ENCODE measurements around the gene LATS1. TPM values are rescaled to one million over a fixed set of nuclear protein-coding genes. Genes with fewer than 3 reads are reported as not detected.
"Not testable (repeated sequence)": the region's sequence is repeated elsewhere in the genome, so short reads cannot be mapped to it uniquely, and the experiment has no call there.

The LATS1 gene
- total RNA-seq, 1 donor from 2014 or later: 27.9 TPM

- peaks cover 5% of the 10 kb centered on the region for H3K36me3 ChIP-seq (ENCODE audit: insufficient read depth, low read length)
- FAIRE-seq: no peak
- Mint-ChIP-seq H3K4me1 (ENCODE audit: low read depth, unreplicated experiment) (peaks cover 5% of the 10 kb centered on the region), H3K27ac (ENCODE audit: unreplicated experiment) (peak within 1 kb of the TSS; percentile 69), H3K27me3 (ENCODE audit: low read depth, unreplicated experiment) (no peaks in the 10 kb centered on the region), H3K36me3 (ENCODE audit: low read depth, unreplicated experiment) (peaks cover 2% of the 10 kb centered on the region), H3K9me3 (ENCODE audit: unreplicated experiment) (no peaks in the 10 kb centered on the region), H3K4me3 (ENCODE audit: unreplicated experiment) (peak within 1 kb of the TSS; percentile 97)
- H3K27ac ChIP-seq (ENCODE audit: low read depth, low read length): peak within 1 kb of the TSS; percentile 73
- peaks cover 13% of the 10 kb centered on the region for H4K20me1 ChIP-seq (ENCODE audit: insufficient read depth, low read length)
- DNase-seq (ENCODE audit: low read depth): peak; percentile 93
- peak within 1 kb of the TSS; percentile 87 for H2AFZ ChIP-seq (ENCODE audit: low read depth, low read length)
- no peaks in the 10 kb centered on the region for H3K9me3 ChIP-seq (ENCODE audit: insufficient read depth, low read depth, low read length)
- peaks cover 9% of the 10 kb centered on the region for H3K4me1 ChIP-seq (ENCODE audit: insufficient read depth, low read length)
- TF ChIP-seq EZH2 (IDR thresholded peaks at IDR 0.05; ENCODE audit: insufficient read depth, low read length): no peak
- TF ChIP-seq CTCF (IDR thresholded peaks at IDR 0.05; ENCODE audit: insufficient read depth, low read depth, low read length): peak; percentile 35
- peak within 1 kb of the TSS; percentile 97 for H3K4me3 ChIP-seq (ENCODE audit: insufficient read depth, low read depth, low read length)
- H3K4me2 ChIP-seq (ENCODE audit: low read length): peak within 1 kb of the TSS; percentile 91
- peak within 1 kb of the TSS; percentile 95 for H3K9ac ChIP-seq (ENCODE audit: low read length)
- no peaks in the 10 kb centered on the region for H3K27me3 ChIP-seq (ENCODE audit: insufficient read depth, low read length)
- H3K79me2 ChIP-seq (ENCODE audit: insufficient read depth, low read length): peaks cover 43% of the 10 kb centered on the region
Measured at GRCh38 chr6:149746147-149746946, 28.4 kb upstream of the LATS1 start, which contains the start of gene NUP43. Gene NUP43, minus strand, starts transcription at chr6:149746529. Its CDS starts 34 bp downstream, at chr6:149746495.

DNA sequence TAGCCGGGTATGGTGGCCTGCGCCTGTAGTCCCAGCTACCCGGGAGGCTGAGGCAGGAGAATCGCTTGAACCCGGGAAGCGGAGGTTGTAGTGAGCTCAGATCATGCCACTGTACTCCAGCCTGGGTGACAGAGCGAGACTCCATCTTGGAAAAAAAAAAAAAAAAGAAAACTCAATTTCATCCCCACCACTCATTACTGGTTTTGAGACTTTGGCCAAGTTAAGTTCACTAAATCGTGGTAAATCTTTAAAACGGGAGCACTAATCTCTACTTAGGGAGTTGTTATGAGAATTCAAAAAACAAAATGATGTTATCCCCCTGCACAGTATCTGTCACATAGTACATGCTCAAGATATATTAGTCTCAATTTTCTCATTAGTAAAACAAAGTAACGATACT, 27.4 kb upstream of the LATS1 start:
- Histone ChIP-seq H3K4me2 (ENCODE audit: low read length) (peak overlapping the region; percentile 91), H3K9ac (ENCODE audit: low read length) (peak overlapping the region; percentile 95), H3K4me3 (ENCODE audit: insufficient read depth, low read depth, low read length) (peak overlapping the region; percentile 97), H3K79me2 (ENCODE audit: insufficient read depth, low read length) (peaks cover 32% of the 10 kb centered on the region)
- H3K4me3 Mint-ChIP-seq (ENCODE audit: unreplicated experiment): peak overlapping the region; percentile 97
- not testable (repeated sequence) for H3K36me3 Mint-ChIP-seq (ENCODE audit: low read depth, unreplicated experiment); H3K9me3 Mint-ChIP-seq (ENCODE audit: unreplicated experiment); H3K4me1 Mint-ChIP-seq (ENCODE audit: low read depth, unreplicated experiment); H3K27ac Mint-ChIP-seq (ENCODE audit: unreplicated experiment); H4K20me1 ChIP-seq (ENCODE audit: insufficient read depth, low read length); H3K9me3 ChIP-seq (ENCODE audit: insufficient read depth, low read depth, low read length); H2AFZ ChIP-seq (ENCODE audit: low read depth, low read length); H3K27me3 Mint-ChIP-seq (ENCODE audit: low read depth, unreplicated experiment); H3K4me1 ChIP-seq (ENCODE audit: insufficient read depth, low read length); DNase-seq (ENCODE audit: low read depth); H3K27ac ChIP-seq (ENCODE audit: low read depth, low read length); H3K27me3 ChIP-seq (ENCODE audit: insufficient read depth, low read length); H3K36me3 ChIP-seq (ENCODE audit: insufficient read depth, low read length); FAIRE-seq

- Histone ChIP-seq H3K27me3 (ENCODE audit: insufficient read depth, low read length) (no peaks in the 10 kb centered on the region), H2AFZ (ENCODE audit: low read depth, low read length) (no peak overlapping the region), H3K79me2 (ENCODE audit: insufficient read depth, low read length) (no peaks in the 10 kb centered on the region), H3K4me2 (ENCODE audit: low read length) (no peak overlapping the region), H3K36me3 (ENCODE audit: insufficient read depth, low read length) (peaks cover 33% of the 10 kb centered on the region), H3K27ac (ENCODE audit: low read depth, low read length) (no peak overlapping the region), H3K9ac (ENCODE audit: low read length) (no peak overlapping the region), H4K20me1 (ENCODE audit: insufficient read depth, low read length) (no peaks in the 10 kb centered on the region), H3K4me1 (ENCODE audit: insufficient read depth, low read length) (no peaks in the 10 kb centered on the region), H3K9me3 (ENCODE audit: insufficient read depth, low read depth, low read length) (no peaks in the 10 kb centered on the region), H3K4me3 (ENCODE audit: insufficient read depth, low read depth, low read length) (no peak overlapping the region)
- no peaks in the 10 kb centered on the region for H3K27me3 Mint-ChIP-seq (ENCODE audit: low read depth, unreplicated experiment)
- H3K36me3 Mint-ChIP-seq (ENCODE audit: low read depth, unreplicated experiment): peaks cover 7% of the 10 kb centered on the region
- H3K4me1 Mint-ChIP-seq (ENCODE audit: low read depth, unreplicated experiment): no peaks in the 10 kb centered on the region
- DNase-seq (ENCODE audit: low read depth) (no peak), FAIRE-seq (no peak)
- H3K4me3 Mint-ChIP-seq (ENCODE audit: unreplicated experiment): no peak overlapping the region
- TF ChIP-seq CTCF (IDR thresholded peaks at IDR 0.05; ENCODE audit: insufficient read depth, low read depth, low read length) (no peak), EZH2 (IDR thresholded peaks at IDR 0.05; ENCODE audit: insufficient read depth, low read length) (no peak)
- H3K27ac Mint-ChIP-seq (ENCODE audit: unreplicated experiment): no peak overlapping the region
- no peaks in the 10 kb centered on the region for H3K9me3 Mint-ChIP-seq (ENCODE audit: unreplicated experiment)
Measured at GRCh38 chr6:149734915-149735314, 17.0 kb upstream of the LATS1 start.
